Endometrial microvascular endothelial cells (primary cell): ENCODE measurements around the gene UNC5A. TPM values are rescaled to one million over a fixed set of nuclear protein-coding genes. Genes with fewer than 3 reads are reported as not detected.

Experiments used
- in situ Hi-C: cut with HindIII; loops from 2 replicates; pipeline ENCODE4 v1.10.0; 2017; ENCODE audit warnings: low sequenced_read_pairs, low pct_unique_long_range_greater_than_20kb; ENCODE audit errors: inconsistent ontology term
- total RNA-seq: library from RNA; depleted of rRNA; stranded (reverse); fragments of >200 nt; gene quantifications from one replicate; pipeline ENCODE4 v1.2.3, GENCODE V29; 2015; ENCODE audit errors: inconsistent ontology term

The UNC5A gene
- total RNA-seq: not detected

DNA sequence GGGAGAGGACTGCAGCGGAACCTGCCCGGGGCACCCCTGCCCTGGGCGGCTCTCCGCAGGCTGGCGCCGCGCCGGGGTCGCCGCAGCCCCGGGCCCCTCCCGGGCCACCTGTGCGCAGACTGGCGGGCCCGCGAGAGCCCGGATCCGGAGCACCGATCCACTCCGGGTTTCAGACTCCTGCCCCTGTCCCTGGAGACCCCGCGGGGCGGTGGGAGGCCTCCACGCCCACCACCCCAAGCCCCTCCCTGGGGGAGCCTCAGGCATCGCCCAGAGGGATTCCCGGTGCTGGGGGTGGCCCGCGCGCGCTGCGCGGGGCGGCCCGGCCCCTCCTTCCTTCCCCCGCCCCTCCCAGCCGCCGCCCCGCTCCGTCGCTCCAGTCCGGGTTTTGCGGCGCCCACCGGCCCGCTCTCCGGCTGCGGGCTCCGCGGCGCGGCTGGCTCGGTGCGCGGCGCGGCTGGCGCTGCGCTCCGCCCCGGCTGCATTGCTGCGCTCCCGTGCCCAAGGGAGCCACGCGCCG is at the start of gene UNC5A:
UNC5A (plus strand) TSS at position 479 of the 517 bp plus-strand sequence. CDS start 192 bp downstream, outside the sequence.
- in situ Hi-C loops: no loop called here

- in situ Hi-C loops: no loop called here
These were observed 48.6 kb upstream of the UNC5A start for GRCh38 chr5:176761755-176762154.

DNA sequence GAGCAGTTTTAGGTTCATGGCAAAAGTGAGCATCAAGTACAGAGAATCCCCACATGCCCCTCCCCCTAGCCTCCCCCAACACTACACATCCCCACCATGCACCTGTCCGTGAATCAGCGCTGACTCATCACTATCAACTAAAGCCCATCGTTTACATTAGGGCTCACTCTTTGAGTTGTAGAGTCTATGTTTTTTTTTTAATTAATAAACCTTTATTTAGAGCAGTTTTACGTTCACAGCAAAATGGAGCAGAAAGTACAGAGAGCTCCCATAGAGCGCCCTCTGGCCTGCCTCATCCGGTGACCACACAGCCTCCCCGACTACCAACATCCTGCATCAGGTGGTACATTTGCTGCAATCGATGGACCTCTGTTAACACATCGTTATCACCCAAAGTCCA is 47.9 kb upstream of the UNC5A start:
- in situ Hi-C loops: no loop called here

DNA sequence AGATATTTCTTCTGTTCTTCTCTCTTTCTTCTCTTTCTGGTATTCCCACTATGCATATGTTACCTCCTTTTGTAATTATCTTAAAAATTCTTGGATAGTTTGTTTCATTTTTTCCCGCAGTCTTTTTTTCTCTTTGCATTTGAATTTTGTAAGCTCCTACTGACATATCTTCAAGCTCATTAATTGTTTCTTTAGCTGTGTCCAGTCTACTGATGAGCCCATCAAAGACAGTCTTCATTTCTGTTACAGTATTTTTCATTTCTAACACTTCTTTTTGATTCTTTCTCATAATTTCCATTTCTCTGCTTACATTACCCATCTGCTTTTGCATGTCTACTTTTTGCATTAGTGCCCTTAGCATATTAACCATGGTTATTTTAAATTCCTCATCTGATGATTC is 44.7 kb upstream of the UNC5A start:
- in situ Hi-C loops: no loop called here

GRCh38 chr5:176768174-176768970 is 42.0 kb upstream of the UNC5A start:
- in situ Hi-C loops: no loop called here

DNA sequence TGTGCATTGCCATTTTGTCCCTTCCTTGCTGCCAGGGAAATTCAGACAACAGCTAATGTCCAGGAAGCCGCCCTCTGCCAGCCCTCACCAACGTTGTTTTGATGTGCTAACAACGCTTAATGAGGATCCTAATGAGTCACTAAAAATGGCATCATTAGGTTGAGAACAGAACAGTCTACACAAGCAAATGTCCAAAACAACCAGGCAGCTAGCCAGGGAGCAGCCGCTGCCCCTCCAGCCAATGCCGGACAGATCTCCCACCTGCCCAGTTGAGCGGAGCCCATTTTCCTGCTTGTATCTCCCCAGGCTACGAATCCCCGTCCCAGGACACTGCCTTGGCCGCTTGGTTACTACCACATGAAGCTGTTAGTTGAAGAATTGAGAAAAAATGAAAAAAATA is 40.4 kb upstream of the UNC5A start:
- in situ Hi-C loops: no loop called here

DNA sequence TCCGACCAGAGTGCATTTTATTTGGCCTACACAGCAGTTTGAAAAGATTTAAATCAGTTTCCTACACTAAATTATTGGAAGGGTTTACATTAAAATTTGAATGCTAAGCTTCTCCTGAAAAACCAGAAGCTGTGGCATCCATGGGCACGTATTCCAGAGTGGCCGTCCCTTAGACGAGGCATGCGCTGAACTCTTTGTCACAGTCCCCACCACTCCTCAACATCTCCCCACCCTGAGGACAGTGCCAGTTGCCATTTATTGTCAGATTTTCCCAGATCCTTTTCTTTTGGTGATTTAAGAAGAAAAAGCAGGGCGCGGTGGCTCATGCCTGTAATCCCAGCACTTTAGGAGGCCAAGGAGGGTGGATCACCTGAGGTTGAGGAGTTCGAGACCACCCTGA is 39.9 kb upstream of the UNC5A start:
- in situ Hi-C loops: no loop called here

GRCh38 chr5:176771102-176771845 is 39.1 kb upstream of the UNC5A start:
- in situ Hi-C loops: no loop called here

GRCh38 chr5:176772271-176773210 is 37.8 kb upstream of the UNC5A start:
- in situ Hi-C loops: no loop called here

DNA sequence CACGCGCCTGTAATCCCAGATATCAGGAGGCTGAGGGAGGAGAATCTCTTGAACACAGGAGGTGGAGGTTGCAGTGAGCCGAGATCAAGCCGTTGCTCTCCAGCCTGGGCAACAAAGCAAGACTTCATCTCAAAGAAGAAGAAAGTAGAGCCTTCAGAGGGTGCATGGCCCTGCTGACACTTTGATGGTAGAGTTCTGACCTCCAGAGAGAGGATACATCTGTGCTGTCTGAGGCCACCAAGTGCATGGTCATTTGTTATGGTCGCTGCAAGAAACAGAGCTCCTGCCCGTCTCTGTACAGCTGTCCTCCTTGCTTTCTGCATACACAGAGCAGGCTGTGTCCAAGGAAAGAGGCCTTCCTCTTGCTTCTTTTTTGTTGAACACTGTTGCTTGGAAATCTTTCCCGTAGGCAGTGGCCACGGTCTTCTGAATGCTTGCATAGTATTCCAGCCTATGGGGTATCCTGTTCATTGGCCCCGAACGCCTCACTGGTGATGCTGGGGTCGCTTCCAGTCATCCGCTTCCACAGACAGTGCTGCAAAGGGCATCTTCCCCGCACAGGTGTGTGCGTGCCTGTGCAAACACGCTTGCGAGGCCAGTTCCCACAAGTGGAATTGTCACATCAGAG is 36.8 kb upstream of the UNC5A start:
- in situ Hi-C loops: no loop called here

DNA sequence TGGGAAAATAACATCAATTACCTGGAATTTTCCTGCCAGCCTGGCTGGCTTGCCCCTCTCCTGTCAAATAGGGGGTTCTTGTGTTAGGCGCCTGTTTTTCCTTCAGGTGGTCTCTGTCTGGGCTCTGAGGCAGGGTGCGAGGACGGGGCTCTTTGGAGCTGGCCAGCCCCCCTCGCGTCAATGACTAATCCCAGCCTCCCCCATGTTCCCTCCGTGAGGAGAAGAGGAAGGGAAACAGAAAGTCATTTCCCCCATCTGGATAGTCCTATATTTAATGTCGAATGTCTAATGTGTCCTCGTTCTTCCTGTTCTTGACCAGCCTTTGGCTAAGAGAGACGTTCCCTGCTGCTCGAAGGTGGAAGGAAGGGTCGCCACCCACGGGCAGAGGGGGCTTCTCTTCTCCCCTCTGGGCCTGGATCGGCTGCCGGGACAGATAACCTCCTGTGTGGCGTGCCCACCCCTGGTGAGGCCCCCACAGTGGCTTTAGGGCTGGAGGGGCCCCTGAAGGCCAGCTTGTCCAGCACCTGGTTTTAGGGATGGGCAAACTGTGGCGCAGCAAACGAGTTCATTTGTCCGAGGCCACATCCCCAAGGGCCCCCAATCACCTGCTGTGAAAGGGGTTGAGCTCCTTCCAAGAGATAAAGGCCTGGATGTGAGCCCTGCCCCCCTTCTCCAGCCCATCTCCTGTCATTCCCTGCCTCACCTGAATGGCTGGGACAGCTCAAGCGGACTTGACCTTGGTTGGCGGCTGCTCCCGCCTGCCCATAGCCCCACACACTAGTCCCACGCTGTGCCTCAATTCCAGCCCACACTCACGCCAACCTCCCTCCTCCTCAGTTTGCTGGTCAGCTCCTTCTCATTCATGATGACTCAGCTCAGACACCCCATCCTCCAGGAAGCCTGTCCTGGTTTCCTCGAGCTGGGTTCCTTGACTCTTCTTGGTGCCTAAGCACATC is 35.9 kb upstream of the UNC5A start:
- in situ Hi-C loops: no loop called here

DNA sequence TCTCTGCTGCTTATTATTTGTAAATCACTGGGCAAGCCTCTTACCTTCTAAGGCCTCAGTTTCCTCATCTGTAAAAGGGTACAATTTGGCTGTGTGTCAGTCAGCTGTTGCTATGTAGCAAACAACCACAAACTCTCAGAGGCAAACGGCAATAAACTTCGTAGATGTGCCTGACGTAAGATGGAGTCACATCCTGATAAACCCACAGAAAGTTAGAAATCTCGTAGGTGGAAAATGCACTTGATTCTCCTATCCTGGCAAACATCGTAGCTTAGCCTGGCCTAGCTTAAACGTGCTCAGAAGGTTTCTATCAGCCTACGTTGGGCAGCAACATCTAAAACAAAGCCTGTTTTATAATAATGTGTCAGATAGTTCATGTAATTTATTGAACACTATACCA is 35.0 kb upstream of the UNC5A start:
- in situ Hi-C loops: no loop called here

DNA sequence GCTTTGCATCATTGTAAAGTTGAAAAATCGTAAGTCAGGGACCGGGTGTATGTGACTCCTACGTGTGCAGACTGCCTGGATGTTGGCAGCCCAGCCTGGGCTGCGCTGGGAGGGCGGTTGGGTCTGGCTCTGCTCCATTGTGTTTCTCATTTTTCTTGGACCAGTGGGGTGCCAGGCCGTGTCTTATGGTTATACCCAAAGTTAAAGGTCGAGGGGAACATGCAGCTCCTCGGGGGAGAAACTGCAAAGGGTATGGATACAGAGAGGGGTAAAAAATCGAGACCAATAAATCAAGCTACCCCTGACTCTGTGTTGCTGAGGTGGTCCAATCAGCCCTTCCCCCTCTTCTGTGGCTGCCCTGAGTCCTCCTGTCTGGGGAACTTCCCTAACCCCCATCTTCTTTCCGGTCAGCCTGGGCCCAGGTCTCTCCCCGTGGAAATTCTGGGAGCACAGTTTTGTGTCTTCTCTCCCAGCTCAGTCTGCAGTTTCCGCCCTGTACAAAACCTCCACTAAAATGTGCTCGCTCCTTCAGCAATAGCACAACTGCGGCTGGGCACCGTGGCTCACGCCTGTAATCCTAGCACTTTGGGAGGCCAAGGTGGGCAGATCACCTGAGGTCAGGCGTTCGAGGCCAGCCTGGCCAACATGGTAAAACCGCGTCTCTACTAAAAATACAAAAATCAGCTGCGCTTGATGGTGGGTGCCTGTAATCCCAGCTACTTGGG is 34.1 kb upstream of the UNC5A start:
- in situ Hi-C loops: no loop called here

DNA sequence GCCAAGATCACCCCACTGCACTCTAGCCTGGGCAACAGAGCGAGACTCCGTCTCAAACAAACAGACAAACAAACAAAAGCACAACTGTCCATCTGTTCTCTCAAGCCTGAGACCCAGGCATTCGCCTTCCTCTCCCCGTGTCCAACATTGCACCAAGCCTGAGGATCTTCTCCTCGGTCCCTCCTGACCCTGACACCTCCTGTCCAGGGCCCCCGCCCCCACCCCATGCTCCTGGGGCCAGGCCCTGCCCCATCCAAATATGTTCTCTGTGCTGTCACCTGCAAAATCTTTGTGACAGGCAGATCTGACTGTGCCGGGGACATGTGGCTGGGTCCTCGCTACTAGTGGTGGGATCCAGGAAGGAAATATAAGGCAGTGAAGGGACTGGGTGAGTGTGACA is 33.4 kb upstream of the UNC5A start:
- in situ Hi-C loops: no loop called here

DNA sequence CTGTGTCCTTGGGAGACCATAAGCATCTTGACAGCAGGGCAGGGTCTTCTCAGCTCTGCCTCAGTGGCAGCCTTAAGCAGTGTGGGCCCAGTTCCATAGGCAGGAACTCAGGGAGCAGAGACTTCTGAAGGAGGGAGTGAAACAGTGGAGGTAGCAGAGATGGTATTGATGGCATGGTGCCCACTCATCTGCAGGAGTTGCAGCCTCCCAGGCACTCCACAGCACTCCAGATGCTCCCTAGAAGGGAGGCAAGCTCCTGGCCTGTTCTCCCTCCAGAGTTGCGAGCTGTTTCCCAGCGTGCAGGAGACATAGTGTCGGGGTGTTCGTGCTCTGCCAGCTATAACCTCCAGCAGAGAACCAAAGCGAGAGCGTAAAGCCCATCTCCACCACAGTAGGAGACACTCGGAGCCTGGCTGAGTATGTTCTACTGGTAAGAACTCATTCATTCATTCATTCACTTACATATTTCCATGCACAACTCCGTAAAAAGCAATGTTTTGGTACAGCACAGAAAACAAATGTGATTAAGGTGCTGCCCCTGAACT is 31.4 kb upstream of the UNC5A start:
- in situ Hi-C loops: no loop called here

GRCh38 chr5:176779537-176779936 is 30.8 kb upstream of the UNC5A start:
- in situ Hi-C loops: no loop called here
